NOMO-1 treated with dmso at 0.1 percent for 144 hours (cell line): ENCODE data around the gene NEUROG3.
A peak's percentile ranks its signal among the peaks of the same experiment; 100 is the strongest.

Experiments
- DNase-seq: peaks from one replicate; lab custom pipeline; 2025; ENCODE audit not compliant: unreplicated experiment; lab: John Stamatoyannopoulos, UW

NEUROG3 gene, protein sequence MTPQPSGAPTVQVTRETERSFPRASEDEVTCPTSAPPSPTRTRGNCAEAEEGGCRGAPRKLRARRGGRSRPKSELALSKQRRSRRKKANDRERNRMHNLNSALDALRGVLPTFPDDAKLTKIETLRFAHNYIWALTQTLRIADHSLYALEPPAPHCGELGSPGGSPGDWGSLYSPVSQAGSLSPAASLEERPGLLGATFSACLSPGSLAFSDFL

DNA sequence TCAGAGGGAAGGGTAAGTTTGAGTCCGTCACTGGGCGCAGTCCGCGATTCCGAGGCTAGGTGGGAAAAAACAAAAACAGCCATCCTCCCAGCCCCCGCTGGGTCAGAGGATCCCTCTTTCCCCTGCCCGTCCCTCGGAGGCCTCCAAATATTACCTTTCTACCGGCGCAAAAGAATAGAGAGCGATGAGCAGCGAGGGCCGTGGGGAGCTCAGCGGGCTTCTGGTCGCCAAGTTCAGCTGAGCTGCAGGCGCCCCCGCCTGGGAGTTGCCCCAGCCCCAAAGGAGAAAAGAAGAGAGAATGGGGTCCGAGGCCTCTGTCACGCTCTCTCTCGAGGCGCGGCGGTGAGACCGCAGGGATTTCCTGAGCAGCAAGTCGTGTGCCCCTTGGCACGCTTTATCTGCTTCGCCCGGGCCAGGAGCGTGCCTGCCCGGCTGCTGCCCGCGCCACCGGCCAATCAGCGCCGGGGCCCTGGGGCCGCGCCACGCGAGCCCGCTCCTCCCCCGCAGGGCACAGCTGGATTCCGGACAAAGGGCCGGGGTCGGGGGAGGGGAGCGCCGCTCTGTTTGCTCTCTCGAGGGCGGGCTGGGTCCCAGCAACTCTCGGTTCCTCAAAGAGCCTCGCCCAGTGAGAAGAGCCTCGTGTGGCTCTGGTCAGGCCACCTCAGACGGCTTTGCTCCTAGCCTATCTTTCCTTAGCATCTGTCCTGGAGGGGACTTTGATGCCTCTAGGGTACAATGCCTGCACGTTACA is at the start of gene NEUROG3:
NEUROG3 (minus strand) TSS at position 367 of the 751 bp plus-strand sequence. CDS start 379 bp downstream, outside the sequence.
- DNase-seq, result peak; percentile 25

DNA sequence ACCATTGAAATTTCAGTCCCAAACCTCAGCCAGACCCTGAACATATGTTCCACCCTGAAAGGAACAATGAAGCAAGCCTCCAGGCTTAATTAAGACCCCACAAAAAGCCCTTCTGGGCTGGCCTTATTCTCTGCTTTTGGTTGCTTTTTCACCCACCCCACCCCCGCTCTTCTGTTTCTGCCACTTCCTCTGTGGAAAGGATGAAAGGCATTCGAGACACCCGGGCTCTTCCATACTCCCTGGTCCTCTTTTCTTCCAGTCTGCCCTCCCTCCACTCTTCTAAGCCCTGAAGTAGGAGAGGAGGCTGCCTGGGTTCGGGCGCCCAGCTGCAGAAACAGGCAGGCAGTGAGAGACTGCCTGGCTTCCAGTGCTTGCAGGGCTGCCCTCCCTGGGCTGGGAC is 47.4 kb upstream of the NEUROG3 start:
- DNase-seq, result no peak

GRCh38 chr10:69619626-69620025 is 46.4 kb upstream of the NEUROG3 start:
- DNase-seq, result no peak

DNA sequence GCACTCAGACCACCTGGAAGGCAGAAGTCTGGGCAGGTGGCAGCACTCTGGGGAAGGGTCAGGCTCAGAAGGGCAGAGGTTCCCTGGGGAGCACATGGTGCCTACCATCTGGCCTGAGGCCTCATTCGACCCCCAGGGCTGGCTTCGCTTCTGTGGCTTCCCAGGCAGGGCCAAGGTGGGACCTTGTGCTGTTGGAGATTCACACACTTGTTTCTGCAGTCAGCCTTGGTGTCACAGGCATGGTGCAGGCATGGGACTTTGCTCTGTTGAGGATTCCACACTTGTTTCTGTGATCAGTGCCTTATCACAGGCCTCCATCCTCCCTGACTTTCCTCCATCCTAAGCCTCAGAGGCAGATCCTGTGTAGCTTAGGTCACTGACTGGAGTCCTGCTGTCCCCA is 45.5 kb upstream of the NEUROG3 start:
- no peak for DNase-seq

DNA sequence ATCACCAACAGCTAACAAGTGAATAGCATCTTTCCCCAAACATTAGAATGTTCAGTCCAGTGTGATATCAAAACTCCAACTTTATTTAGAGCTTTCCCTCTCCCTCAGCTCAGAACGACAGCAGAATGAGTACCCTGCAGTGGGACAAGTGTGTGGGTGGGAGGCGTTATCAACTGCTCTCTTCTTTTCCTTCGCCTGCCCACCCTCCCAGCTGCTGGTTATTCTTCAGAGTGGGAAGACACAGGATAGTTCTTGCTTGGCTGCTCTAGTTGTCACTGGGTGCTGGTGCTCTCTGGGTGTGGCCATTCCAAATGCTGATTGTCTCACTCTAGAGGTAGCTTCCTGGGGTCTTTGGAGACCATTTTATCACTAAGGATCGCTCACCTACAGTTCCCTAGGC is 43.1 kb upstream of the NEUROG3 start:
- DNase-seq, result no peak

DNA sequence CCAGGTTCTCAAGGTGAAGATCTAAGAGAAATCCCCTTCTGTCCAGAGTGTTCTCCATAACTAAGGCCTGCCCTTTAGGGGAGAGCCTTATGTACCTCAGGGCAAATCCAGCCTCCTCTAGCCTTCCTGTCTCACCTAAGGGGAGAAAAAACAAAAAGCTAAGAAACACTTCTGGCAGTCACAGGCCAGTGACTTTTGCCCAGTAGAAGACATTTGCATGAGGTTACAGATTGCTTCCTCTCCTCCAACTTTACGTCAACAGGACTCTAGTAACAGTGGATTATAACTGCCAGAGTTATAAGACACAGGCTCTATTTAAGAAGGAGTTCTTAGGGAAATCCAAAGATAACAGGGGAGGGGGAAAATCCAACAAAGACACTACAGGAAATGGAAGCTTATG is 40.9 kb upstream of the NEUROG3 start:
- no peak for DNase-seq

GRCh38 chr10:69612760-69613159 is 39.5 kb upstream of the NEUROG3 start:
- no peak for DNase-seq

DNA sequence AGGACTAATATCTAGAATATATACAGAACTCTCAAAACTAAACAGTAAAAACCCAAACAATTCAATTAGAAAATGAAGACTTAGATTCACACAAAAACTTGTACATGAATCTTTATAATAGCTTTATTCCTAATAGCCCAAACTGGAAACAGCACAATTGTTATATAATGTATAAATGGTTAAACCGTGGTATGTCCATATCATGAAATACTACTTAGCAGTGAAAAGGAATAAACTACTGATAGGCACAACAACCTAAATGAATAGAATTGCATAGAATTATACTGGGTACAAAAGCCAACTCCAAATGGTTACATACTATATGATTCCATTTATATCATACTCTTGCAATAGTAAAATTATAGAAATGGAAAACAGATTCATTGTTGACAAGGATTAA is 35.9 kb upstream of the NEUROG3 start:
- DNase-seq, result no peak

DNA sequence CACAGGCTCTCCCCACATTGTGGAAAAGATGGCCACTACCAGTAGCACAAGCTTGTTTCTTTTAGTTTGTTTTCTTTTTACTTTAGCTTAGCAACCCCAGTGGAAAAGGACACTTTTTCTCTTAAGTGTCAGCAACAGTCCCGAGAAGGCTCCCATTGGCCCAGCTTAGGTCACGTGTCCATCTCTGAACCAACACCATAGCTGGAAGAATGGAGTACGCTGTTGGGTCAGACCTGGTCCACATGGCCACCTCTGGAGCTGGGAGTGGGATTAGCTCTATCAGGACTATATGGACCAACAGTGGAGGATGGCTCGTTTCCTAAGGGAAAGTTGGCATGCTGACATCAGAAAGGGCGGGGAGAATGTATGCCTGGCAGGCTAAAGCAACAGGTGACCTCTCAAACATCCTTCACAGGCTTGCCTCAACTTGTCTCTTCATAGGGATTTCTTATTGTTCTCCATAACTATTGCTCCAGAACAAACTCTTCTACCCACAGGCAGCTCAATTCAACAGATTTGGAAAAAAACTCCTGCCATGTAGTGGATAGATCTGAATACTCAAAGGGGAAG is 27.6 kb upstream of the NEUROG3 start:
- no peak for DNase-seq

GRCh38 chr10:69588358-69588757 is 15.1 kb upstream of the NEUROG3 start:
- DNase-seq, result no peak

DNA sequence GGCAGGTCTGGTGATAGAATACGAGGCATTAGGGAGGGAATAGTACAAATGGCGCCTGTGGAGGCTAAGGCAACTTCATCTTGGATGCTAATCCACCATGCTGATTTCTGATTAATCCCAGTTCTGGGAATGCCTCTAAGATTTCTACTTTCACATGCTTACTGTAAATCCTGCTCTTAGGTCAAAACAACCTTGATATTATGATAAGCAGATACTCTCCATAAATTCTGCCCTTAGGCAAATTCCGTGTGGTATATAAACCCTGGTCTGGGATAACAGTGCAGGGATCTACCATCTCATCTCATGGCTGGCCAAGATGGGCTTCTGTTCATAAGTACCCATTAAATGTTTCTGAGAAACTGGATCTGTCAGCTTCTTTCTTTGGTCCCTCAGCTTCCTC is 11.4 kb upstream of the NEUROG3 start:
- DNase-seq, result no peak

DNA sequence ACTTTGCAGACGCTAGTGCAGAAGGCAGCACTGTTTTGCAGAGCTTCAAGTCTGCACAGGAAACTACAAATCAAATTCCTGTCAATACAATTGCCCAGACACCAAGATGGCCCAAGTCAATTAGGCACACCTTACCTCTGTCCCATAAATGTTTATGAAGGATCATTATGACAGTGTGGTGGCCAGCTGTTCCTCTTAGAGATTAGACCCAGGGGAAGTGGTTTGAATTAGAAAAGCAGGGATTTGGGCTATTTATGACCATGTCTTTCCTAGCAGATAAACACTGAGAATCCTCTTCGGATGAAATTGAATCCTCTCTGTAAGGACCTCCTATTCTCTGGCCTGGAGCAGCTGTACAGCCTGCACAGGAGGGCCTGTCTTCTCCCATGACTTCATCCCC is 9.9 kb upstream of the NEUROG3 start:
- no peak for DNase-seq

DNA sequence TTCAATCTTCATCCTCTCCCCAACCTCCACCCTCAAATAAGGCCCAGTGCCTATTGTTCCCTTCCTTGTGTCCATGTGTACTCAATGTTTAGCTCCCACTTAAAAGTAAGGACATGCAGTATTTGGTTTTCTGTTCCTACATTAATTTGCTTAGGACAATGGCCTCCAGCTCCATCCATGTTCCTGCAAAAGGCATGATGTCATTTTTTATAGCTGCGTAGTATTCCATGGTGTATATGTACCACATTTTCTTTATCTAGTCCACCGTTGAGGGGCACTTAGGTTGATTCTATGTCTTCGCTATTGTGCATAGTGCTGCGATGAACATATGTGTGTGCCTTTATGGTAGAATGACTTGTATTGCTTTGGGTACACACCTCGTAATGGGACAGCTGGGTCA is 7.2 kb upstream of the NEUROG3 start:
- no peak for DNase-seq

- no peak for DNase-seq
Measured at GRCh38 chr10:69579464-69580060, 6.3 kb upstream of the NEUROG3 start.

- no peak for DNase-seq
Measured at GRCh38 chr10:69578508-69578991, 5.3 kb upstream of the NEUROG3 start.

DNA sequence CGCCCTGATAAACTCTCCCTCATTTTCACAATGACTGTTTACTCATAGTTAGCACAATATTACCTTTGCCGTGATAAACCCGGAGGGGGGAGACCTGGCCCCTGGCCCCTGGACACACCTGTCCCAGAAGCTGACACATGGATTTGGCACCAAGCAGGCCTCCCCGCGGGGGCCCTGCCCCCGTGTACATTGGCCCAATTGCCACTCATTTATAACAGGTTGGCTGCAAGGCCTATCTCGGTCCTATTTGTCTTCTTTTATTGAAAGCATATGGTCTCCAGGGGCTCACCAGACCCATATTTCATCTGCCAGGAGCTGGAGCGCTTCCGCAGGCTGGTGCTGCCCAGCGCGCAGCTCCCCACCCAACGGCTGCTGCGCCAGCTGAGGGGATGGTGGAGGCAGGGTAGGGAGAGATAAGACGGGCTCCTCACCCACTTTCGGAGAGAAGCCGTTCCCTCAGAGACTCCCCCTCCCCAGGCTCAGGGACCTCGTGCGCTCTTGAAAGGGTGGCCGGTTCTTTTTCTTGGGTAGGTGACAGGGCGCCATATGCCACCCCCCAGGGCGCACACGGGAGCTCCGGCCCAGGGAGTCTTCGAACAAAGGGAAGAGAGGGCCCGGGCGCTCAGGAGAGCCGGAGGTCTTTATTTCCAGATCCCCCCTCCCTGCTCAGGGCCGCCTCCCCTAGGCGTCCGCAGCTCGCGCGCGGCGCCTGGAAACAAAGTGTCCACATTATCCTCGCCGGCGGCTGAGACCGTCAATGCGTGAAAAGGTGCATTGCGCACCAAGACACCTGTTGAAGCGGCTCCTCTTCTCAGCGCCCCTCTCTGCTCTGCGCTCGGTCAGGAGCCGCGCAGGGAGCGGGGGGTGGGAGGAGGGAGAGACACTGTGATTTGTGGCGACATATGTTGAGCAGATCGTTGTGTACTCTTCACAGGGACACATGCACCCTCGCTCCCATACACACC is 4.3 kb upstream of the NEUROG3 start:
- no peak for DNase-seq

DNA sequence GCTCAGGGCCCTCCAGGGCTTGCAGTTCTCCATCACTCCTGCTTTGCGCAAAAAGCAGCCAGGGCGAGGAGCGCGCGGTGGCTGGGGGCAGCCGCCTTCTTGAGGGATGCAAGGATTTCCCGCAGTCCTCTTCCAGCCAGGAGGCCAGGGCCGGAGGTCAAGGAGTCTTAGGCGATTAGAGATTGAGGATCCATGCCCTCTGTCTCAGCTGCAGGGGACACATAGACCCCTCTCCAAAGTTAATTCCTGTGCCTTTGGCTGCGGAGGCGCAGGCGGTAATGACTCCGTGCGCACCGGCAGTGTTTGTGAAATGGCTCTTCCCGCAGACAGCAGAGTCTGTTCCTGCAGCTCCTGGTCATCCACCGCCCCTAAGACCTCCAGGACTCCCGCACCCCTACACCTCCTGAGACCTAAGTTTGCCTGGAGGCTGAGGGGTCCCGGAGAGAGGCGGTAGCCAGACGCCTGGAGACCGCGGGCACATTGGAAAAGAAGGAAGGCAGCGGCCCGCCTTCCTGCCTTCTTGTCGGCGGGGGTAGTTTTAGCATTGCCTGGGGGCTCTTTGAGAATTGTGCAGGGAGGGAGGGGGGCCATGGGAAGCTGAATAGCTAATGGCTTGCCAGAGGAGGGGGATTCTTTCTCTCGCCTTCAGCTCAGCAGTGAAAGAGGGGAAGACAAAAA is 3.3 kb upstream of the NEUROG3 start:
- DNase-seq, result no peak

- no peak for DNase-seq
Measured at GRCh38 chr10:69575164-69575722, 2.0 kb upstream of the NEUROG3 start.

DNA sequence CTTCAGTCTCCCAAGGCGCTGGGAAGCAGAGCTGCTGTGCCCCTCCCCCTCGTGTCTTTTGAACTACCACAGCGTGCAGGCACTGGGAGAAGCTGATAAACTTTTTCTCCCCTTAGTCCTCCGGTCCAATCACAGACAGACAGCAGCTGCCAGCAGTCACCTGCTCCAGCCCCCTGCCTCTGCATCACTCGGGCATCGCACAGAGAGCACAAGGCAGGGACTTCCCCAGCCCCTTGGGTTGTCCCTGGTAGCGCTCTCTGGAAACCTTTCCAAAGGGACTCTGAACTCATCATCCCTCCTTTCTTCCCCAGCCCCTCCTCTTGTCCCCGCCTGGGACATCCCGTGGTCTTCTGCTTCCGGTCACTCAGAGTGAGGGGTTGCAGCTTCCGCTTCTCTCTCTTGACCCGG is 1.4 kb upstream of the NEUROG3 start:
- DNase-seq, result no peak
